ENCODE data around the gene POTEJ.
"Not testable (repeated sequence)": the region's sequence is repeated elsewhere in the genome, so short reads cannot be mapped to it uniquely, and the experiment has no call there.

POTEJ gene

DNA sequence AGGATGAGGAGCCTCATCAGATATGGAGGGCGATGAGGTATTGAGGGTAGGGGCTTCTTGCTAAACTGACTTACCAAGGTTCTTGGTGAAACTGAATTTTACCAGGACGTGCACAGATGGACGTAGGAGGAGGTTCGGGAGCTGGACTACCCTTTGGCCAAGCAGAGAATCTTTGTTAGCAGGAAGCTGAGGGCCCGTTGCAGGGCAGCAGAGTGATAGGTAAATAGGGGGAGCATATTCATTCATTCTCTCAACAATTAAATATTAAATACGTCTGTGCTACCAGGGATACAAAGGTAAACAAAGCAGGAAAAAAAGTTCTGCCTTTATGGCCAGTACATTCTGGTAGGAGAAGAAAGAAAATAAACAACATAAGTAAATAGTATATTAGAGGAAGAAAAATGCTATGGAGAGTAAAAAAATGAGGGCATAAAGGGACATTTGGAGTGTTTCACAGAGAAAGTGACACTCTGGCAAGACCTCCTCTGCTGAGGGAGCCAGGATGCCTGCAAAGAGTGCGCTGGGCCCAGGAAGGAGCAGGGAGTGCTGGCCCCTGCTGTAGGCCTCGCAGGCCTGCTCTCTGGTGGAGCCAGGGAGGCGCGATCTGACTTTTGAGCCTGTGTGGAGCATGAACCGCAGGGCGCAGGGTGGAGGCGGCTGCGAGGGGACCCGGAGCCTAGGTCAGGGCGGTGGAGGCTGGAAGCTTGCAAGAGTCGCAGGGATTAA is 2.8 kb upstream of the POTEJ start:
- not testable (repeated sequence) for DNase-seq

DNA sequence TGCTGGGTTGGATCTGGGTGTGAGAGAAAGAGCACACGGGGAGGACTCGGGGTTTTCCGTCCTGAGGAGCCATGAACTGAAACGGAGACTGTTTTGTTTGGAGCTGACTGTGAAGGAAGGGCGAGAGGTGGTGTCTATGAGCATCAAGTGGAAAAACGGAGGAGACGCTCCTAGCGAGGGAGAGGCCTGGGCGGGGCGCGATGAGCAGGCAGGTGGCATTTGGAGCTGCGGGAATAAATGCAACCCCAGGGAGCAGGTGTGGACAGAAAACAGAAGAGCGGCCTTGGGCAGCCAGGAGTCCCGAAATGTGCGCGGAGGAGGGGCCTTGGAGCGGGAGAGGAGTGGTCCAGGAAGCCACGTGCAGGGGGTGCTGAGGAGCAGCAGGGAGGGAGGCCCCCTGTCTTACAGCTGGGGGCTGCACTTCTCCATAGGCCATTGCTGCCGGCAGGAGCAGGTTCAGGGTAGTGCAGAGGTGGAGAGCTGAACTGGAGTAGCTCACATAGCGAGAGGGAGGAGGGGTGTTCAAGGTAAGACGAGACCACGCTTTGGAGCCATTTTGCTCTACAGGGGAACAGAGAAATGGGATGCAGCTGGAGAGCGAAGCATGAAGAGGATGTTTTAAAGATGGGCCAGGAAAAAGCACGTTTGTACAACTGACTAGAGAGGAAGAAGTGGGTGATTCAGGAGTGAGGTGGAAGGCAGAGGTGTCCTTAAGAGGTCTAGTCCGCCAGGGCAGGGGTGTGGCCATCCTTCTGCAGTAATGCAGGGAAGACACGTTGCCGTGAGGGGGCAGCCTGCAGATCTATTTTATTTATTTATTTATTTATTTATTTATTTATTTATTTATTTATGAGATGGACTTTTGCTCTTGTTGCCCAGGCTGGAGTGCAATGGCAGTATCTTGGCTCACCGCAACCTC is 2.0 kb upstream of the POTEJ start:
- not testable (repeated sequence) for DNase-seq

DNA sequence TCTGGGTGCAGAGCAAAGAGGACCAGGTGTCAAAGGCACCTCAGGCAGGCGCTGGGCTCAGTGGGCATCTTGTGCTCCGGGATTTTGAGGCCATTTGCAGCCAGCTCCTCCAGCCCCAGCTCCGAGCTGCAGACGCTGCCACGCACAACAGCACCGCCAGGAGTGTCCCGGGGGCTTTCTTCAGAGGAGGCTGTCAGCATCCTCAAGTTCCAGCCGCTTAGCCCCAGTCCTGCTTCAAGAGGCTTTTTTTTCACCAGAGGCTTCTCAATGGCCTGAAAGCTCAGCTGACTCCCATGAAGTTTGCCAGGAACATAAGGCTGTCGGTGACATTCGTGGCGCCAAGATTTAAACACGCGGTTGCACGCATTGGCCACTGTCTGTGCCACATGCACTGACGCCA is 754 bp upstream of the POTEJ start:
- not testable (repeated sequence) for DNase-seq

DNA sequence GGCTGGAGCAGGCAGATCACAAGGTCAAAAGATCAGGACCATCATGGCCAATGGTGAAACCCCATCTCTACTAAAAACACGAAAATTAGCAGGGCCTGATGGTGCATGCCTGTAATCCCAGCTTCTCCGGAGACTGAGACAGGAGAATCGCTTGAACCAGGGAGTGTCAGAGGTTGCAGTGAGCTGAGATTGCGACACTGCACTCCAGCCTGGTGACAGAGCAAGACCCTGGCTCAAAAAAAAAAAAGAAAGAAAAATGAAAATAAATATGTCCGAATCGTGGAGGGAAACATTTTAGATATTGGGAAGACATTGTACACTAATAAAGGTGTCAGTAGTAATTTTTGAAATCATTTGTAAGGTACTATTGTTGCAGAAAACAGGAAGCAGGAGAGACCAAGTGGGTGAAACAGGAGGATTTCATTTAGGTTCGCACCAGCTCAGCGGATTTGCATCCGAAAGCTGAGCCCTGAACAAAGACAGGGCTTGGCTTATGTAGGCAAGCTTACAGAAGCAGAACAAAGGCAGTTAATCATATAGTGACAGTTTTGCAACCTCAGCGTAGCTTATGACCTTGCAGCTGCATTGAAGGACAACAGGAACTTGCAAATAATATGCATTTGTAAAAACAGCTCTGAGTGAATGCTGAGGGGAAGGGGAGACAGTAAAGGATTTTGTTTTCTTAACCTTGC is 17.7 kb downstream of the POTEJ start:
- not testable (repeated sequence) for DNase-seq

DNA sequence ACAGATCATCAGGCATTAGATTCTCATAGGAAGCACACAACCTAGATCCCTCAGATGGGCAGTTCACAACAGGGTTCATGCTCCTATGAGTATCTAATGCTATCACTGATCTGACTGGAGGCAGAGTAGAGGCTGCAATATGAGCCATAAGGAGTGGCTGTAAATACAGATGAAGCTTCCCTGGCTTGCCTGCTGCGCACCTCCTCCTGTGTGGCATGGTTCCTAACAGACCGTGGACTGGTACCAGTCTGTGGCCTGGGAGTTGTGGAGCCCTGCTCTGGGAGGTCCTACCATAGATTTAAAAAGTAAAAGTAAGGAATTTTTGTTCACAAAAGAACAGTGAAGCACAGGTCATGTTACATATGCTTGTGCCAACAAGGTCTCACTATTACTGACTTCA is 27.7 kb downstream of the POTEJ start:
- not testable (repeated sequence) for DNase-seq

DNA sequence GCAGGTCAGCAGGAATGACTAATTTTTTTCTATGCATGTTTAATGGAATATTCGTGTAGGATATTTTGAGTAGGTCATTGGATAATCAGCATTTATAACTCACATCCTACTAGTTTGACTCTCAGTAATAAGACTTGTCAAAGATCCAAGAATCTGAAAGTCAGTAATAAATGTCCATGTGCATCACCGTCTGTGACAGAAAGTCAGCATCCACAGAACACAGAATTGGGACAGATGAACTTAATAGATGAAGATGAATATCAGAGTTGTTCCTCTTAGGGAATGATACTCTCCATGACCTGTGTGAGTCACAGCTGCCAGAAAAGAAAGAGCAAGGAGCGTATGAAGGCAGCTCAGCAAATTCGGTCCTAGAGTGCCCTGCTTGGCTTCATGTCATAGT is 30.4 kb downstream of the POTEJ start:
- DNase-seq = not testable (repeated sequence)

DNA sequence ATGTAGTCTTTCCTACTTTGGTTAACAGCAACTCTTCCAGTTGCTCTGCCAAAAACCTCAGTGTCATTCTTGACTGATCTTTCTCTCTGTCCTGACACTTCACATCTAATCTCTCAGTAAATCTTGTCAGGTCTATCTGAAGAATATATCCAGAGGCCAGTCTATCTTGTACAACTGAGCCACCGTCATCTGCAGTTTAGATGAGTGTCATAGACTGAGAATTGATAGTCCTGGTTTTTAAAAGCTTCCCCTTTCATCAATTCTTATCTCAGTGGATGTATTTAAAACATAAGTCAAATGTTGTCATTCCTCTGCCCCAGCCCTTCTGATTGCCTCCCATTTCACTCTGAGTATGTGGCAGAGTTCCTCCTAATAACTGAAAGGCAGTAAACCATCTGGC is 38.0 kb downstream of the POTEJ start:
- not testable (repeated sequence) for DNase-seq

DNA sequence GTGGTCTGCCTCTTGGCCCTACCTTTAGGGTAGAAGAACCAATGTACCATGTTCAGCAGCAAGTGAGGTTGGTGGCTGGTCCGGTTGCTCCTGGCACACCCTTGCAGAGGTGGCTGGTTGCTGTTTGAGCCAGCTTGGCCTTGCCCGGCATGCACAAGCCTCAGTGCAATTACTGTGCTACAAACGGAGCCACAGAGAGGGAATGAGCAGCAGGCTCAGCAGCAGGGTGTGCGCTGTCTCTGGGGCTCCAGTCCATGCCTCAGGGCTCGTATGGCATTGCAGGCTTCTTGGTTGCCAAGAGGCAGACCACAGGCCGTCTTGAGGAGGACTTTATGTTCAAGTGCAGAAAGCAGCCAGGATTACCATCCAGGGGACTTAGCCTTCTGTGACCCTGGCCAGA is 53.3 kb downstream of the POTEJ start:
- DNase-seq = not testable (repeated sequence)

DNA sequence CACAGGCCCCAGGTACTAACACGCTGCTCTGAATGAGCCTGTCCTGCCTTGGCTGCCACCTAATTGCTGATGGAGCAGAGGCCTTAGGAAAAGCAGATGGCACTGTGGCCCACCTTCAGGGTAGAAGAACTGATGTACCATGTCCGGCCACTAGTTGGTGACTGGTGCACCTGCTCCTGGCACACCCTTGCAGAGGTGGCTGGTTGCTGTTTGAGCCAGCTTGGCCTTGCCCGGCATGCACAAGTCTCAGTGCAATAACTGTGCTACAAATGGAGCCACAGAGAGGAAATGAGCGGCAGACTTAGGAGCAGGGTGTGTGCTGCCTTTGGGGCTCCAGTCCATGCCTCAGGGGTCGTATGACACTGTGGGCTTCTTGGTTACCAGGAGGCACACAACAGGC is 54.4 kb downstream of the POTEJ start:
- DNase-seq = not testable (repeated sequence)

DNA sequence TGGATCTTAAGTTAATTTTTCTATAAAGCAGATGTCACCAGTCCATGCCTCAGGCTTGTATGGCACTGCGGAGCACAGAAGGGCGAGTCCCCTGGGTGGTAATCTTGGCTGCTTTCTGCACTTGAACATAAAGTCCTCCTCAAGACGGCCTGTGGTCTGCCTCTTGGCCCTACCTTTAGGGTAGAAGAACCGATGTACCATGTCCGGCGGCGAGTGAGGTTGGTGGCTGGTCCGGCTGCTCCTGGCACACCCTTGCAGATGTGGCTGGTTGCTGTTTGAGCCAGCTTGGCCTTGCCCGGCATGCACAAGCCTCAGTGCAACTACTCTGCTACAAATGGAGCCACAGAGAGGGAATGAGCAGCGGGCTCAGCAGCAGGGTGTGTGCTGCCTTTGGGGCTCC is 56.3 kb downstream of the POTEJ start:
- not testable (repeated sequence) for DNase-seq

DNA sequence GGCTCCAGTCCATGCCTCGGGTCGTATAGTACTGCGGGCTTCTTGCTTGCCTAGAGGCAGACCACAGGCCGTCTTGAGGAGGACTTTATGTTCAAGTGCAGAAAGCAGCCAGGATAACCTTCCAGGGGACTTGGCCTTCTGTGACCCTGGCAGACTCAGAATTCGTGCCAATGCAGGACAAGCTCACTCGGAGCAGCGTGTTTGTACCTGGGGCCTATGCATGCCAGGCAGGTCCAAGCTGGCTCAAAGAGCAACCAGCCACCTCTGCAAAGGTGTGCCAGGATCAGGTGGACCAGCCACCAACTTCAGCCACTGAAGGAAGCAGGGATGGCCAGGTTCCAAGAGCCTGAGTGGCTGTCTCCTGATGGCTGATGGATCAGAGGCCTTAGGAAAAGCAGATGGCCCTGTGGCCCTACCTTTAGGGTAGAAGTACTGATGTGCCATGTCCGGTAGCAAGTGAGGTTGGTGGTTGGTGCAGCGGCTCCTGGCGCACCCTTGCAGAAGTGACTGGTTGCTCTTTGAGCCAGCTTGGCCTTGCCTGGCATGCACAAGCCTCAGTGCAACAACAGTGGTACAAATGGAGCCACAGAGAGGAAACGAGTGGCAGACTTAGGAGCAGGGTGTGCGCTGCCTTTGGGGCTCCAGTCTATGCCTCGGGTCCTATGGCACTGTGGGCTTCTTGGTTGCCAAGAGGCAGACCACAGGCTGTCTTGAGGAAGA is 58.9 kb downstream of the POTEJ start:
- DNase-seq = not testable (repeated sequence)

DNA sequence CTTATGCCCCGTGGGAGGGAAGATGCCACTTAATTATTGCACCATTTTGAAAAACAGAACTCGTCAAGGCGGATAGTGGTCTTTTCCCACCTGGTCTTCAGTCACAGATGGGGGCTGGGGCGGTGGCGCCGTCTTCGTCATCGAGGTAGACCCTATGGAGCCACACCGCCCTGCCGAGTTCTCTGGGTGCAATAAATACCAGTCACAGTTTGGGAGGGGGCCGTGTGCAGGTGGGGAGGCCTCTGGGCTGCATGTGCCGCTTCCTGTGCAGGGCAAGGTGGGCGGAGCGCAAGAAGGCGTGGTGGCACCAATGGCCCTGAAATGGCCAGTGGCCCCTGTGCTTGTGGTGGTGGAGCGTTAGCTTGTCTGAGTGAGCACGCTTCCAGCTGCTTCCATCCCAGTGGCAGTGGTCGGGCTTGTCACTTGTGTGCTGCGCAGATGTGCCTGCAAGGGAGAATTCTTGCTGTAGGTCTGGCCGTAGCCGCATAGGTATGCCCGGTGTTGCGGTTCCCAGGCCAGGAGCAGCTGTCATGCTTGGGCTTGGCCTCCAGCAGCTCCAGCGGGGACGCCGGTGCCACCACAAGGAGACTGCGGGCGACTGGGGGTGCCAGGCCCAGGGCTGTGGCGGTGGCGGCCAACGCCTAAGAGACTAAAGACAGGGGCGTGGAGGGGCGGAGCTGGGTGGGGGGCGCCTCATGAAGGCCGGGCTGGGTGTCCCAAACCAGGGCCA is 81.0 kb downstream of the POTEJ start:
- not testable (repeated sequence) for DNase-seq

DNA sequence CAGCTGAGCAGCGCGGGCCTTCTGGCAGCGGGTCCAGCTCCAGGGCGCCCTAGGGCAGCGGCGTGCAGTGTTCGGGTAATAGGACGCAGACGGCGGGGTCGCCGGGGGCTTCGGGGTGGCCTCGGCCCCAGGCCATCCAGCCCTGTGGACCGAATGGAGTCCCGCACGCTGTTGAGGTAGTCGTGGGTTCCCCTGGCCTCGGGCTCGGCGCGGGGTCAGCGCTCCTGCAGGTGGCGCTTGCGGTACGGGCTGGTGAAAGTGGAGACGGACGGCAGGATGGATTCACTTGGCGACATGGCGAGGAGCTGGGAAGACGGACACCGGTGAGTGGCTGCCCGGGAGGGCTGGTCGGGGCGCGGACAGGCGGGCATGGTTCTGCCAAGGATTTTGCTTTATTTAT is 82.2 kb downstream of the POTEJ start:
- DNase-seq = not testable (repeated sequence)

DNA sequence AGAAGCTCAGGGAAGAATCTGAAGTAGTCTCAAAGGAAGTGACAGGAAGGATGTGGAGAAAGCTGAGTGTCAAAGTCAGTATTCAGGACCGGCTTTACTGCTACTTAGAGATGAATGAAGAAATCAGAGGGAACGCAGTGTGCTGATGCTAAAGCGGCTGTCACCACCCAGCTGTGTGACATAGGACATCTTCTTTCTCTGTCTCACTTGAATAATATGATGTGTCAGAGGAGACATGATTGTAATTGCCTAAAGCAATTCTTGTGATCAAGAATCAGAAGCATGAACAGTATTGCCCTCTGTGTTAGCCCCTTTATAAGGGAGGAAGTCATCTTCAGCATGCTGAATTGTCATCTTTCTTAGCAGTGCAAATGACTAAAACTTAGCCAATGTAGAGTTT is 92.0 kb downstream of the POTEJ start:
- DNase-seq = not testable (repeated sequence)

All from NCI-H1092 treated with DMSO at 0.1 percent for 48 hours (cell line).